Liver (tissue), 3 donors: ENCODE results near the gene PLPP3.

ENCODE experiments used
- CTCF ChIP-seq: fragments of 150-350 bp; IDR thresholded peaks from 2 replicates; pipeline ENCODE4 v1.5.1; 2017; ENCODE audit warnings: improper control_type of control experiment, low read depth, low read length; ENCODE audit not compliant: missing input control
- EGR1 ChIP-seq, 2 donors: IDR thresholded peaks; 2 replicates each; pipeline ENCODE4 v1.6.1; 2016 to 2018; ENCODE audit warnings: antibody characterized with exemption in 2 of 2, low read depth in 2 of 2
- GABPA ChIP-seq, 2 donors: IDR thresholded peaks in 1 of 2; conservative IDR thresholded peaks in 1 of 2; 2 replicates each; pipeline ENCODE4 v1.6.1; 2016; ENCODE audit warnings: antibody characterized with exemption in 2 of 2, mild to moderate bottlenecking in 1 of 2, moderate library complexity in 1 of 2
- JUND ChIP-seq, 2 donors: IDR thresholded peaks; 2 replicates each; pipeline ENCODE4 v1.6.1; 2016; ENCODE audit warnings: antibody characterized with exemption in 2 of 2
- MAX ChIP-seq: IDR thresholded peaks from 2 replicates; pipeline ENCODE4 v1.6.1; 2016; ENCODE audit warnings: antibody characterized with exemption
- RAD21 ChIP-seq, 2 donors: IDR thresholded peaks; 2 replicates each; pipeline ENCODE4 v1.6.1; 2016; ENCODE audit warnings: antibody characterized with exemption in 2 of 2, mild to moderate bottlenecking in 2 of 2
- REST ChIP-seq: IDR thresholded peaks from 2 replicates; pipeline ENCODE4 v1.6.1; 2016; ENCODE audit warnings: antibody characterized with exemption, mild to moderate bottlenecking
- RXRA ChIP-seq, 2 donors: IDR thresholded peaks; 2 replicates each; pipeline ENCODE4 v1.6.1; 2017 to 2018; ENCODE audit warnings: antibody characterized with exemption in 2 of 2, mild to moderate bottlenecking in 1 of 2
- donor health status: healthy.
- donor health status: healthy.

- no peak for TF ChIP-seq CTCF
- TF ChIP-seq RXRA (IDR thresholded peaks at IDR 0.05), result no peak
- TF ChIP-seq MAX, result no peak
- no peak for TF ChIP-seq EGR1 (IDR thresholded peaks at IDR 0.05; ENCODE audit: low read depth in 2 of 2)
- no peak for TF ChIP-seq RAD21 (IDR thresholded peaks at IDR 0.05)
- no peak for TF ChIP-seq REST
- TF ChIP-seq JUND (IDR thresholded peaks at IDR 0.05), result no peak
- TF ChIP-seq GABPA (IDR thresholded peaks at IDR 0.05 in 1 of 2, conservative IDR thresholded peaks at IDR 0.05 in 1 of 2), result no peak
These were observed 27.7 kb downstream of the PLPP3 start for GRCh38 chr1:56551691-56552090.
